Ishikawa (cell line): Measurements from ENCODE around the gene RABL6.

Source experiments
- CEBPB ChIP-seq: IDR thresholded peaks from 2 replicates; pipeline ENCODE4 v1.6.1; 2012
- CREB1 ChIP-seq: IDR thresholded peaks from 2 replicates; pipeline ENCODE4 v1.6.1; 2012; ENCODE audit warnings: low read depth
- EGR1 ChIP-seq: IDR thresholded peaks from 2 replicates; pipeline ENCODE4 v1.6.1; 2012
- EP300 ChIP-seq: IDR thresholded peaks from 2 replicates; pipeline ENCODE4 v1.6.1; 2012; ENCODE audit warnings: borderline replicate concordance
- FOXM1 ChIP-seq: IDR thresholded peaks from 2 replicates; pipeline ENCODE4 v1.6.1; 2012; ENCODE audit warnings: low read depth, borderline replicate concordance
- NFIC ChIP-seq: IDR thresholded peaks from 2 replicates; pipeline ENCODE4 v1.6.1; 2012
- RAD21 ChIP-seq: IDR thresholded peaks from 2 replicates; pipeline ENCODE4 v1.6.1; 2012; ENCODE audit warnings: low read depth
- TAF1 ChIP-seq: IDR thresholded peaks from 2 replicates; pipeline ENCODE4 v1.6.1; 2012; ENCODE audit warnings: low read depth, mild to moderate bottlenecking
- TCF12 ChIP-seq: IDR thresholded peaks from 2 replicates; pipeline ENCODE4 v1.6.1; 2012; ENCODE audit warnings: low read depth
- TEAD4 ChIP-seq: IDR thresholded peaks from 2 replicates; pipeline ENCODE4 v1.6.1; 2012
- YY1 ChIP-seq: IDR thresholded peaks from 2 replicates; pipeline ENCODE4 v1.6.1; 2012; ENCODE audit warnings: low read depth
- ZBTB7A ChIP-seq: IDR thresholded peaks from 2 replicates; pipeline ENCODE4 v1.6.1; 2012; ENCODE audit warnings: low read depth
- TF ChIP-seq, protein P1 (sequence below): IDR thresholded peaks from 2 replicates; pipeline ENCODE4 v1.6.1; 2012; ENCODE audit warnings: low read depth, mild to moderate bottlenecking
- TF ChIP-seq, protein P2 (sequence below): IDR thresholded peaks from 2 replicates; pipeline ENCODE4 v1.6.1; 2012
- TF ChIP-seq, protein P3 (sequence below): IDR thresholded peaks from 2 replicates; pipeline ENCODE4 v1.6.1; 2012

RABL6 gene

DNA sequence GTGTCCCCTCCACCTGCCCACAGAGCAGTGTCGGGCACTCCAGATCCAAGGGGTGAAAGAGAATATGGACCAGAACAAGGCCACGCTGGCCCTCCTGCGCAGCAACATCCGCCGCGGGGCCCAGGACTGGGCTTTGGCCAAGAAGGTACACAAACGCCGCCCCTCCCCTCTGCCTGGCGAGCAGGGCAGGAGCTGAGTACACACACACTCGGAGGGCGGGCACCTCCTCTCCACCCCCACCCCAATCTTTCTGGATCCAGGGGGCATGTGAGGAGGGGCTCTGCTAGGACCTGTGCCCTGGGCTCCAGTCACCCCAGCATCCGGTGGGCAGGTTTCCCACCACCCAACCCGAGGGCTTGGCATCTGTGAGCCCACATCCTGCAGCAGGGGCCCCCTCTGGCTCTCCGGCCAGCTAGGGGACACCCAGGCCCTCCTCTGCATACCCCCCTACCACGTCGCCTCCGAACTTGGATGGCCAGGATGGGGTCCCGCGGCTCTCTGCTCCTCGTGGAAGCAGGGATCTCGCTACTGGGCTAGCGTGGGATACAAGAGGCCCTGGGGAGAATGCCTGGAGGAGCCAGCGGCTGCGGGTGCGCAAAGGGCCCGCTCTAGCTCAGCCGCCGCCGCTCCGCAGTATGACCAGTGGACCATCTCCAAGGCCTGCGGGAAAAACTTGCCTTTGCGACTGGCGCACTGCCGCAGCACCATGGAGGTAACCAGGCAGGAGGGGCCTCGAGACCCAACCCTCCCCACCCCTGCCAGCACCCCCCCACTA, 8.5 kb upstream of the RABL6 start:
- TF ChIP-seq ZBTB7A (0 out of 2 replicates have a peak, but pooled peaks have one; percentile 35), TCF12 (no peak), YY1 (no peak)

DNA sequence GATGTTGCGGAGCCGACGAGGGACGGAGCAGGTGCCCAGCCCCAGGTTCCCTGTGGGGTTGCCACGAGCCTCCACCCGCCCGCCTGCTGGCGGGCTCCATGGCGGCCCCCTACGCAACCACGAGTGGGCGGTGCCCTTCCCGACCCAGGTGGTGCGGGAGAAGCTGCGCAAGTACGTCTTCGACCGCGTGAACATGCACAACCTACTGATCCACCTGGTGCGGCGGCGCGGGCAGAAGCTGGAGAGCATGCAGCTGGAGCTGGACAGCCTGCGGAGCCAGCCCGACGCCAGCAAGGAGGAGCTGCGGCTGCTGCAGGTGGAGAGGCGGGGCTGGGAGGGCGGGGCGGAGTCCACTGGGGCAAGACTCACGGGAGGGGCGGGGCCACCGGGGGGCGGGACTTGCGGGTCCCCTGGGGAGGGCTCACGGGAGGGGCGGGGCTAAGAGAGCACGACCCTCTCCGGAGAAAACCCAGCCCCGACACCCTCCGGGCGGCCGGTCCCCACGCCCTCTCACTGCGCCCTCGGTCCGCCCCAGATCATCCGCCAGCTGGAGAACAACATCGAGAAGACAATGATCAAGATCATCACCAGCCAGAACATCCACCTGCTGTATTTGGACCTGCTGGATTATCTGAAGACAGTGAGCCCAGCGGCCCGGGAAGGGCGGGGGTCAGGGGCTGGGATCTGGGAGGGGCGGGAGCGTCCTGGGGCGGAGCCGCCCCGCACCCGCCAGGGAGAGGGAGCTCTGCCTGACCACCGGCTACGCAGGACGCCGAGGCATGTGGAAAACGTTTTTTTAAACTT, 7.7 kb upstream of the RABL6 start:
- no peak; the same call in 1 of the 2 replicates for TF ChIP-seq ZBTB7A
- 0 out of 2 replicates have a peak, but pooled peaks have one; percentile 14 for TF ChIP-seq TEAD4
- TF ChIP-seq, protein P1, sequence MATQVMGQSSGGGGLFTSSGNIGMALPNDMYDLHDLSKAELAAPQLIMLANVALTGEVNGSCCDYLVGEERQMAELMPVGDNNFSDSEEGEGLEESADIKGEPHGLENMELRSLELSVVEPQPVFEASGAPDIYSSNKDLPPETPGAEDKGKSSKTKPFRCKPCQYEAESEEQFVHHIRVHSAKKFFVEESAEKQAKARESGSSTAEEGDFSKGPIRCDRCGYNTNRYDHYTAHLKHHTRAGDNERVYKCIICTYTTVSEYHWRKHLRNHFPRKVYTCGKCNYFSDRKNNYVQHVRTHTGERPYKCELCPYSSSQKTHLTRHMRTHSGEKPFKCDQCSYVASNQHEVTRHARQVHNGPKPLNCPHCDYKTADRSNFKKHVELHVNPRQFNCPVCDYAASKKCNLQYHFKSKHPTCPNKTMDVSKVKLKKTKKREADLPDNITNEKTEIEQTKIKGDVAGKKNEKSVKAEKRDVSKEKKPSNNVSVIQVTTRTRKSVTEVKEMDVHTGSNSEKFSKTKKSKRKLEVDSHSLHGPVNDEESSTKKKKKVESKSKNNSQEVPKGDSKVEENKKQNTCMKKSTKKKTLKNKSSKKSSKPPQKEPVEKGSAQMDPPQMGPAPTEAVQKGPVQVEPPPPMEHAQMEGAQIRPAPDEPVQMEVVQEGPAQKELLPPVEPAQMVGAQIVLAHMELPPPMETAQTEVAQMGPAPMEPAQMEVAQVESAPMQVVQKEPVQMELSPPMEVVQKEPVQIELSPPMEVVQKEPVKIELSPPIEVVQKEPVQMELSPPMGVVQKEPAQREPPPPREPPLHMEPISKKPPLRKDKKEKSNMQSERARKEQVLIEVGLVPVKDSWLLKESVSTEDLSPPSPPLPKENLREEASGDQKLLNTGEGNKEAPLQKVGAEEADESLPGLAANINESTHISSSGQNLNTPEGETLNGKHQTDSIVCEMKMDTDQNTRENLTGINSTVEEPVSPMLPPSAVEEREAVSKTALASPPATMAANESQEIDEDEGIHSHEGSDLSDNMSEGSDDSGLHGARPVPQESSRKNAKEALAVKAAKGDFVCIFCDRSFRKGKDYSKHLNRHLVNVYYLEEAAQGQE = no peak
- peak; percentile 19; the same call in 1 of the 2 replicates for TF ChIP-seq TAF1
- no peak for TF ChIP-seq EGR1
- TF ChIP-seq CEBPB = no peak
- 0 out of 2 replicates have a peak, but pooled peaks have one; percentile 25 for TF ChIP-seq YY1
- TF ChIP-seq, protein P2, sequence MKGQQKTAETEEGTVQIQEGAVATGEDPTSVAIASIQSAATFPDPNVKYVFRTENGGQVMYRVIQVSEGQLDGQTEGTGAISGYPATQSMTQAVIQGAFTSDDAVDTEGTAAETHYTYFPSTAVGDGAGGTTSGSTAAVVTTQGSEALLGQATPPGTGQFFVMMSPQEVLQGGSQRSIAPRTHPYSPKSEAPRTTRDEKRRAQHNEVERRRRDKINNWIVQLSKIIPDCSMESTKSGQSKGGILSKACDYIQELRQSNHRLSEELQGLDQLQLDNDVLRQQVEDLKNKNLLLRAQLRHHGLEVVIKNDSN = no peak
- TF ChIP-seq RAD21 = no peak
- TF ChIP-seq NFIC = no peak
- TF ChIP-seq EP300 = no peak
- TF ChIP-seq, protein P3, sequence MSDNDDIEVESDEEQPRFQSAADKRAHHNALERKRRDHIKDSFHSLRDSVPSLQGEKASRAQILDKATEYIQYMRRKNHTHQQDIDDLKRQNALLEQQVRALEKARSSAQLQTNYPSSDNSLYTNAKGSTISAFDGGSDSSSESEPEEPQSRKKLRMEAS = peak; percentile 98
- 0 out of 2 replicates have a peak, but pooled peaks have one; percentile 12 for TF ChIP-seq CREB1
- TF ChIP-seq FOXM1 = no peak
- TF ChIP-seq TCF12 = 0 out of 2 replicates have a peak, but pooled peaks have one; percentile 29

DNA sequence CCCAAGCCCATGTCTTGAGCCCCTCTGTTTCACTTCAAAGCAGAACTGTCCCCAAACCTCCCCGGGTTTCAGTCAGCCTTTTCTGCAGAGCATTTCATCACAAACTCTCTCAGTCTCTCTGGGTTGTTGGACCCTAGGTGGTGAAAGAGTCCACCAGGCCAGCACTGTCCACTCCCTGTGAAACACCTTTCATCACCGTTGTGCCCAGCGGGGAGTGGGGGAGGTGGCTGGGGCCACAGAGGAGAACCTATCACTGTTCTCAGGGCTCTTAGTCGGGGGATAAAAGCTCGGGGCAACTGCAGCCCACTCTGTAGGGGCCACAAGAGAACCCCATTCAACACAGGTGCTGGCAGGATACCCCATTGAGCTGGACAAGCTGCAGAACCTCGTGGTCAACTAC, 5.4 kb upstream of the RABL6 start:
- no peak for TF ChIP-seq CEBPB
- TF ChIP-seq, protein P2 = no peak
- TF ChIP-seq EGR1 = no peak
- TF ChIP-seq, protein P3 = no peak
- no peak for TF ChIP-seq CREB1
- no peak for TF ChIP-seq TCF12
- no peak for TF ChIP-seq YY1
- no peak for TF ChIP-seq EP300
- no peak for TF ChIP-seq RAD21
- no peak for TF ChIP-seq TAF1
- TF ChIP-seq, protein P1 = no peak
- TF ChIP-seq NFIC = no peak
- TF ChIP-seq ZBTB7A = no peak
- no peak for TF ChIP-seq FOXM1

DNA sequence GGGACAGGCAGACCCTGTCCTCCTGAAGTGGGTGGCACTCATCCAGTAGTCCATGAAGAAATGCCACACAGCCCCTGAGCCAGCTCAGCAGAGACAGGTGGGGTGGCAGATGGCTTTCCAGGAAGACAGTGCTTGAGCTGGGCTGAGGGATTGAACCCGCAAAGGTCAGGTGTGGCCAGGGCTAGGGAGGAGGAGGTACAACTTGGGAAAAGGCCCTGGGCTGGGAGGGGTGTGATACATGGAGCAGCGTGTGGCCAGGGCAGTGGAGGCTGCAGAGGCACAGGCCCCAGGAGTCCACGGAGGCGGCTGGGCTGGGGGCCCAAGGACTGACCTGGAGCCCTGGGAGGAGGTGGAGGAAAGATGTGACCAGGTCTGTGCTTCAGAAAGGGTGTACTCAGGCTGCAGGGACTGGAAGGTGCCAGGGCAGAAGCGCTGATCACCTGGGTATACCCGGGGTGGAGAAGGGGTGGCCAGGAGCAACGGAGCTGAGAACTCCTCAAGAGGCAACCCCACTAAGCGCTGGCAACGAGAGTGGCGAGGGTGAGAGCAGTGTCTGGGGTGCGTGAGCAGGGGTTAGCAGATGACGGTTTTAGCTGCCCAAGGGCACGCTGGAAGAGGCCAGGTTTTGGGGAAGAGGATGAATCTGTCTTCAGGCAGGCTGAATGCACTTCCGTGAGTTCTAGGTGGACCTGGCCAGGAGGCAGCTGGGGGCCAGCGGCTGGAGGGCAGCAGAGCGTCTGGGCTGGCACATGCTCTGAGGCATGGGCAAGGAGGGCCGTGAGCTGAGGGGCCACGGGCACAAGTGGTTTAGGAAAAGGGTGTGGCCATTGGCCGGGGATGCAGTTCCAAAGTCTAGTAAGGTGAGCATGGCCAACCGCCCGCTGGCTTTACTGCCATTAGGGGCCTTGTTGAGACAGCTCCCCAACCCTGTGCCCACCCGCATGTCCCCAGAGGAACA, 3.9 kb upstream of the RABL6 start:
- TF ChIP-seq TCF12 = no peak
- no peak for TF ChIP-seq YY1
- TF ChIP-seq, protein P1 = no peak
- no peak for TF ChIP-seq EGR1
- no peak for TF ChIP-seq CEBPB
- TF ChIP-seq TEAD4 = no peak
- no peak for TF ChIP-seq EP300
- TF ChIP-seq, protein P2 = no peak
- TF ChIP-seq RAD21 = no peak
- no peak for TF ChIP-seq CREB1
- TF ChIP-seq FOXM1 = no peak
